Lower lobe of right lung (tissue), 2 donors: ENCODE data around the gene KAT2A. TPM values are rescaled to one million over a fixed set of nuclear protein-coding genes. Genes with fewer than 3 reads are reported as not detected.
A peak's percentile ranks its signal among the peaks of the same experiment; 100 is the strongest.
"Not testable (repeated sequence)": the region's sequence is repeated elsewhere in the genome, so short reads cannot be mapped to it uniquely, and the experiment has no call there.

ENCODE experiments used
- ATAC-seq, 2 donors: fragments of 200-7000 bp; cut with Tn5 transposase; one replicate each; pipeline ENCODE4 v1.9.1; 2020 to 2022; ENCODE audit warnings: mild to moderate bottlenecking in 2 of 2, moderate library complexity in 2 of 2
- DNase-seq: peaks from one replicate; pipeline ENCODE4 v3.0.0-alpha.2; 2020
- H3K27ac ChIP-seq: fragments of 200-600 bp; one replicate; pipeline ENCODE4 v1.8.0; 2022
- H3K27me3 ChIP-seq: fragments of 200-600 bp; one replicate; pipeline ENCODE4 v1.8.0; 2022; ENCODE audit warnings: low read depth
- H3K36me3 ChIP-seq: fragments of 200-600 bp; one replicate; pipeline ENCODE4 v1.8.0; 2022; ENCODE audit warnings: mild to moderate bottlenecking
- H3K4me1 ChIP-seq: fragments of 200-600 bp; one replicate; pipeline ENCODE4 v1.8.0; 2022
- H3K4me3 ChIP-seq: fragments of 200-600 bp; one replicate; pipeline ENCODE4 v1.8.0; 2022; ENCODE audit warnings: mild to moderate bottlenecking
- H3K9me3 ChIP-seq: fragments of 200-600 bp; one replicate; pipeline ENCODE4 v1.8.0; 2022
- CTCF ChIP-seq: fragments of 200-600 bp; IDR thresholded peaks from one replicate; pipeline ENCODE4 v1.8.0; 2022; ENCODE audit warnings: antibody characterized with exemption, mild to moderate bottlenecking
- intact Hi-C: fragments of 100-400 bp; cut with DNase I; formaldehyde crosslinking; loops from one replicate; pipeline ENCODE4 v1.11.0; 2022
- total RNA-seq: library from RNA; stranded (reverse); fragmentation: NEBNext Ultra II Directional; extraction: Animal tissue kit (Norgen Biotek cat#: 25700); gene quantifications from one replicate; pipeline ENCODE4 v1.2.1, GENCODE V29; 2021
- donor health status: DM: no; HTN: yes; CAD: no; lungs with severe emphysema.

The KAT2A gene
- total RNA-seq, 1 donor from 2014 or later = 41.6 TPM

DNA sequence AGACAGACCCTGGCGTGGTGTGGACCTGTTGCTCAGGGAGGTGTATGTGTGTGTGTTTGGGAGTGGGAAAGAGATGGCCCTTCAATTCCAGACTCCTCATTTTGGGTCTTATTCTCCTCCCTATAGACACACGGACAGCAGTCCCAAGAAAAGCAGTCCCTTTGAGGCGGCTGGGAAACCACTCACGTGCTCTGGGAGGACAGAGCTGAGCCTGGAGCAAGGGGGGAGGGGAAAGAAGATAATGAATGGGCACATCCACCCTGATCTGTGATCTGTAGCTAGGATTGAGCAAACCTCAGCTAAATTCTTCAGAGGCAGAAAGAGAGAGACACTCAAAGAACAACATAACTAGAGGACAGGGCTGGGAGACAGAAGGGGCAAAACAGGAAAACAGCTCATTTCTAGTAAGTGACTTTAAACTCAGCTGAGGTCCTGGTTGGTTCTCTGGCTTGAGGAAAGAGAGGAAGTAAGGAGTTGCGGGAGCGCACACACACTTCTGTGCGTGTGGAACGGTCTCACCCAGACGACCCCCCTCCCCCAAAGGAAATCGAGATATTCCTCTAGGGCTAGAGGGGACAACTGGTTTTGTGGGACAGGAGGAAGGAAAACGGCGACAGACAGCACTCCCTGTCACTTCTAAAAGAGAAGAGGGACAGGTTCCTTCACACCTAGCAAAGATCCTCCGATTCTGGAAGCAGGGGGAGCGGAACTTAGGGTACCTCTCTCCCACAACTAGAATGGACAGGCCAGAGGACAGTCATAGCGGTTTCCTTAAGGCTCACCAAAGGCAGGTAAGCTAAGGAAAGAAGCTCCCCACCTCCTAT lies 33.0 kb upstream of the KAT2A start:
- DNase-seq = no peak
- peak overlapping the region; percentile 100 for H3K4me3 ChIP-seq
- peak in 1 of 2 donors; percentile 8 for ATAC-seq
- no peaks in the 10 kb centered on the region for H3K27me3 ChIP-seq
- no peaks in the 10 kb centered on the region for H3K9me3 ChIP-seq
- intact Hi-C loops = no loop called here
- H3K27ac ChIP-seq = peak overlapping the region; percentile 92
- H3K4me1 ChIP-seq = peaks cover 39% of the 10 kb centered on the region
- TF ChIP-seq CTCF = no peak
- H3K36me3 ChIP-seq = peaks cover 25% of the 10 kb centered on the region

DNA sequence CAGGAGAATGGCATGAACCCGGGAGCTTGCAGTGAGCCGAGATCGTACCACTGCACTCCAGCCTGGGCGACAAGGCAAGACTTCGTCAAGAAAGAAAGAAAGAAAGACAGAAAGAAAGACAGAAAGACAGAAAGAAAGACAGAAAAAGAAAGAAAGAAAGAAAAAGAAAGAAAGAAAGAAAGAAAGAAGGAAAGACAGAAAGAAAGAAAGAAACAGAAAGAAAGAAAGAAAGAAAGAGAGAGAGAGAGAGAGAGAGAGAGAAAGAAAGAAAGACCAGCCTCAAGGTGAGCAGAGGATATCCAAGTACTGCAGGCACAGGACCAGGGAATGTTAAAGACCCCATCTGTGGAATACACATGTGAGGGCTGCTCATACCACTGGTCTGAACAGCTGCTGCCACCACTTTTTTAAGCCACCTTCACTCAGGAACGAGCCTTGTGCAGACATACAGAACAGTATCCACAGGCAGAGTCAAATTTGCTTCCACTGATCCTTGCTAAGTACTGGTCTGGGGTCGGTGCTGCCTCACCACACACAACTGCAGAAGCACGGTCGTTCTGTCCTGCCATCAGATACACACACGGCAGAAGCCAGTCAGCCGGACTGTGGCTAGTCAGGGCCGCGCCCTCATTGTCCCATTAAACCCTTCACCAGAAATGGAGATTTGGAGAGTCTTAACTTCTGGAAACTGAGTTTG lies 25.9 kb upstream of the KAT2A start:
- H3K36me3 ChIP-seq = peaks cover 75% of the 10 kb centered on the region
- TF ChIP-seq CTCF = no peak
- H3K4me3 ChIP-seq = no peak overlapping the region
- peaks cover 40% of the 10 kb centered on the region for H3K4me1 ChIP-seq
- no peaks in the 10 kb centered on the region for H3K9me3 ChIP-seq
- H3K27me3 ChIP-seq = no peaks in the 10 kb centered on the region
- no peak overlapping the region for H3K27ac ChIP-seq
- intact Hi-C loops = no loop called here
- ATAC-seq (no peak), DNase-seq (no peak)

DNA sequence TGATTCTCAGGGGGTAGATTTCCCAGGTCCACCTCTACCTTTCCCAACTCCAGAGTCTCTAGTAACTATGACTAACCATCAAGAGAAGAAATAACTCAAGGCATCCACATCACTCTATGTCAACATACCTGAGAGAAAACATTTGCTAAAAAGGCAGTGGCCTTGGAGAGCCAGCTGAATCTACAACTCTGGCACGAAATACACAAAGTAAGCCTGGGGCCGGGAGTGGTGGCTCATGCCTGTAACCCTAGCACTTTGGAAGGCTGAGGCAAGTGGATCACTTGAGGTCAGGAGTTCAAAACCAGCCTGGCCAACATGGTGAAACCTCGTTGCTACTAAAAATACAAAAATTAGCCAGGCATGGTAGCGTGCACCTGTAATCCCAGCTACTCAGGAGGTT lies 22.0 kb upstream of the KAT2A start:
- intact Hi-C loops, H3K9me3 ChIP-seq, H3K27ac ChIP-seq, H3K4me3 ChIP-seq, DNase-seq, H3K27me3 ChIP-seq: not testable (repeated sequence)
- peaks cover 53% of the 10 kb centered on the region for H3K4me1 ChIP-seq
- H3K36me3 ChIP-seq = peaks cover 61% of the 10 kb centered on the region
- ATAC-seq = peak in 1 of 2 donors; percentile 38

- H3K27me3 ChIP-seq = no peaks in the 10 kb centered on the region
- DNase-seq (no peak), ATAC-seq (peak in 1 of 2 donors; percentile 33)
- no peak overlapping the region for H3K4me3 ChIP-seq
- no peak overlapping the region for H3K27ac ChIP-seq
- H3K9me3 ChIP-seq = no peaks in the 10 kb centered on the region
- H3K36me3 ChIP-seq = peaks cover 54% of the 10 kb centered on the region
- H3K4me1 ChIP-seq = peaks cover 59% of the 10 kb centered on the region
- intact Hi-C loops = no loop called here
- no peak for TF ChIP-seq CTCF
These were observed 21.3 kb upstream of the KAT2A start for GRCh38 chr17:42142371-42142896.

DNA sequence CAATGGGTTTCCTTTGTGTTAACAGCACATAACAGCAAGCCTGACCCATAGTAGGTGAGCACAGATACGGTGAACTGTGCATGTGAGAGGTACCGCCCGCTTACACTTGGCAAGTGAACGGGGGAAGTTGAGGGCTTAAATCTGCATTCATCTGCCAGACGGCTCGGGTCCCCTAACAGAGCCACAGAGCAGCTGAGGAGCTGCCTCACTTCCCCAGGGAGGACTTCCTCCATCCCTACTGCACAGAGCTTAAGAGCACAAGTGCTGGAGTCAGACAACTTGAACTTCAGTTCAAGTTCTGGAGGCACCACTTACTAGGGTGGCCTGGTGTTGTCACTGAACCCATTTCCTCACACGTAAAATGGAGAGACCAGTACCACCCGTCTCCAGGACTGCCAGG lies 20.2 kb upstream of the KAT2A start:
- ATAC-seq (no peak), DNase-seq (no peak)
- H3K4me3 ChIP-seq = no peak overlapping the region
- H3K4me1 ChIP-seq = peaks cover 70% of the 10 kb centered on the region
- no peaks in the 10 kb centered on the region for H3K27me3 ChIP-seq
- TF ChIP-seq CTCF = no peak
- intact Hi-C loops = no loop called here
- no peak overlapping the region for H3K27ac ChIP-seq
- peaks cover 49% of the 10 kb centered on the region for H3K36me3 ChIP-seq
- no peaks in the 10 kb centered on the region for H3K9me3 ChIP-seq

DNA sequence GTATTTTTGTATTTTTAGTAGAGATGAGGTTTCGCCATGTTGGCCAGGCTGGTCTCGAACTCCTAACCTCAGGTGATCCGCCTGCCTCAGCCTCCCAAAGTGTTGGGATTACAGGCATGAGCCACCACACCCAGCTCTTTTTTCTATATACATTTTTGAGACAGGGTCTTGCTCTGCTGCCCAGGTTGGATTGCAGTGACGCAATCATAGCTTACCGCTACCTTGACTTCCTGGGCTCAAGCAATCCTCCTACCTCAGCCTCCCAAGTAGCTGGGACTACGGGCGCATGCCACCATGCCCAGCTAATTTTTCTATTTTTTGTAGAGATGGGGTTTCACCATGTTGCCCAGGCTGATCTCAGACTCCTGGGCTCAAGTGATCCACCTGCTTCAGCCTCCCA lies 19.5 kb upstream of the KAT2A start:
- H3K27me3 ChIP-seq, H3K9me3 ChIP-seq, H3K27ac ChIP-seq, DNase-seq, H3K4me3 ChIP-seq, ATAC-seq, intact Hi-C loops: not testable (repeated sequence)
- Histone ChIP-seq H3K4me1 (peaks cover 76% of the 10 kb centered on the region), H3K36me3 (peaks cover 44% of the 10 kb centered on the region)
